Tibial nerve (tissue), 4 donors: ENCODE data around the gene UBASH3A.

Source experiments
- EP300 ChIP-seq, 2 donors: sonication (generic); formaldehyde crosslinking; IDR thresholded peaks; one replicate each; pipeline ENCODE4 v1.6.1; 2017; ENCODE audit warnings: antibody characterized with exemption in 2 of 2, mild to moderate bottlenecking in 1 of 2
- POLR2A ChIP-seq, 2 donors: fragments of 450-650 bp; IDR thresholded peaks; one replicate each; pipeline ENCODE4 v1.6.1; 2017; ENCODE audit warnings: antibody characterized with exemption in 2 of 2, mild to moderate bottlenecking in 2 of 2, moderate library complexity in 2 of 2
- TF ChIP-seq, protein P1 (sequence below), 5 experiments: fragments of 200-600 bp in 3 of 5; fragments of 450-650 bp in 2 of 5; sonication (generic) in 3 of 5; IDR thresholded peaks; one replicate each; pipeline ENCODE4 v1.5.1; 2016 to 2019; ENCODE audit warnings: antibody characterized with exemption in 5 of 5, mild to moderate bottlenecking in 3 of 5, moderate library complexity in 2 of 5

DNA sequence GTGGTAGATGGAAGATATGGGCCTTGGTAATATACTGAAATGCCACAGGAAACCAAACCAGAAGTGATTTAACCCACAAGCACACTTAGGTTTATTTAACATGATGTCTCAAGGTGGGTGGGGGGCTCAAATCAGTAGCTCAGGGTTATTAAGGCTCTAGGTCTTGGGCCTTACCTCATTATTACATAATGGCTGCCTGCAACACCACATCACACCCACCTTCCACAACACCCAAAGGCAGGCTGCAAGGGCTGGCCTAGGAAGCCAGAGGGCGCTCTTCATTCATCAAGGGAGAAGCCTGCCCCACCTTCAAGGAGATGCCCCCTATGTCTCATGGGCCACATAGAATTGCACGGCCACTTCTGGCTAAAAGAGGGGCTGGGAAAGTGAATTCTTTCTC, 43.4 kb upstream of the UBASH3A start:
- TF ChIP-seq POLR2A (IDR thresholded peaks at IDR 0.05) (no peak), EP300 (IDR thresholded peaks at IDR 0.05) (no peak)
- TF ChIP-seq, protein P1, sequence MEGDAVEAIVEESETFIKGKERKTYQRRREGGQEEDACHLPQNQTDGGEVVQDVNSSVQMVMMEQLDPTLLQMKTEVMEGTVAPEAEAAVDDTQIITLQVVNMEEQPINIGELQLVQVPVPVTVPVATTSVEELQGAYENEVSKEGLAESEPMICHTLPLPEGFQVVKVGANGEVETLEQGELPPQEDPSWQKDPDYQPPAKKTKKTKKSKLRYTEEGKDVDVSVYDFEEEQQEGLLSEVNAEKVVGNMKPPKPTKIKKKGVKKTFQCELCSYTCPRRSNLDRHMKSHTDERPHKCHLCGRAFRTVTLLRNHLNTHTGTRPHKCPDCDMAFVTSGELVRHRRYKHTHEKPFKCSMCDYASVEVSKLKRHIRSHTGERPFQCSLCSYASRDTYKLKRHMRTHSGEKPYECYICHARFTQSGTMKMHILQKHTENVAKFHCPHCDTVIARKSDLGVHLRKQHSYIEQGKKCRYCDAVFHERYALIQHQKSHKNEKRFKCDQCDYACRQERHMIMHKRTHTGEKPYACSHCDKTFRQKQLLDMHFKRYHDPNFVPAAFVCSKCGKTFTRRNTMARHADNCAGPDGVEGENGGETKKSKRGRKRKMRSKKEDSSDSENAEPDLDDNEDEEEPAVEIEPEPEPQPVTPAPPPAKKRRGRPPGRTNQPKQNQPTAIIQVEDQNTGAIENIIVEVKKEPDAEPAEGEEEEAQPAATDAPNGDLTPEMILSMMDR (IDR thresholded peaks at IDR 0.05), result no peak
